Spleen (tissue), 11 donors: Measurements from ENCODE around the gene STK10. TPM values are rescaled to one million over a fixed set of nuclear protein-coding genes. Genes with fewer than 3 reads are reported as not detected.
"Not testable (repeated sequence)": the region's sequence is repeated elsewhere in the genome, so short reads cannot be mapped to it uniquely, and the experiment has no call there.

Source experiments
- DNase-seq: peaks from one replicate; pipeline ENCODE4 v3.0.0-alpha.2; 2020
- H3K27ac ChIP-seq, 8 donors: fragments of 200-600 bp; sonication (generic) in 7 of 8; 1 replicate in 4 of 8; 2 replicates in 4 of 8; pipeline versions ENCODE4 v1.5.0 to v1.8.0; 2016 to 2021; ENCODE audit warnings: inconsistent platforms in 4 of 8, mild to moderate bottlenecking in 4 of 8, moderate library complexity in 1 of 8
- H3K27me3 ChIP-seq, 7 donors: fragments of 200-600 bp; sonication (generic) in 6 of 7; replicated peaks in 1 of 7; 1 replicate in 4 of 7; 2 replicates in 3 of 7; pipeline versions ENCODE4 v1.5.0 to v1.8.0; 2016 to 2021; ENCODE audit warnings: inconsistent platforms in 3 of 7, mild to moderate bottlenecking in 1 of 7
- H3K36me3 ChIP-seq, 6 donors: fragments of 200-600 bp; sonication (generic) in 5 of 6; 1 replicate in 4 of 6; 2 replicates in 2 of 6; pipeline versions ENCODE4 v1.5.0 to v1.8.0; 2016 to 2021; ENCODE audit warnings: inconsistent platforms in 2 of 6
- H3K4me1 ChIP-seq, 6 donors: fragments of 200-600 bp; sonication (generic) in 5 of 6; 1 replicate in 3 of 6; 2 replicates in 3 of 6; pipeline versions ENCODE4 v1.5.0 to v1.8.0; 2016 to 2021; ENCODE audit warnings: inconsistent platforms in 3 of 6
- H3K4me3 ChIP-seq, 8 donors: fragments of 200-600 bp; sonication (generic) in 7 of 8; 1 replicate in 4 of 8; 2 replicates in 4 of 8; pipeline versions ENCODE4 v1.5.0 to v1.8.0; 2016 to 2021; ENCODE audit warnings: inconsistent platforms in 4 of 8, mild to moderate bottlenecking in 4 of 8, moderate library complexity in 2 of 8
- H3K9me3 ChIP-seq, 8 donors: fragments of 200-600 bp; sonication (generic) in 7 of 8; 1 replicate in 4 of 8; 2 replicates in 4 of 8; pipeline versions ENCODE4 v1.5.0 to v1.8.0; 2016 to 2021; ENCODE audit warnings: inconsistent platforms in 4 of 8
- CTCF ChIP-seq, 11 experiments: fragments of 200-600 bp in 7 of 11; fragments of 450-650 bp in 4 of 11; sonication (generic) in 4 of 11; IDR thresholded peaks in 8 of 11; conservative IDR thresholded peaks in 3 of 11; 1 replicate in 7 of 11; 2 replicates in 4 of 11; pipeline versions ENCODE4 v1.4.0 to v1.8.0; 2016 to 2021; ENCODE audit warnings: antibody characterized with exemption in 11 of 11, inconsistent platforms in 4 of 11, mild to moderate bottlenecking in 1 of 11
- POLR2A ChIP-seq, 3 donors: fragments of 450-650 bp; IDR thresholded peaks; one replicate each; pipeline ENCODE4 v1.5.1; 2017; ENCODE audit warnings: antibody characterized with exemption in 3 of 3, mild to moderate bottlenecking in 1 of 3
- POLR2AphosphoS5 ChIP-seq, 3 donors: sonication (generic); formaldehyde crosslinking; IDR thresholded peaks; one replicate each; pipeline ENCODE4 v1.5.1; 2017; ENCODE audit warnings: antibody characterized with exemption in 3 of 3
- WGBS, 5 donors: extraction: QIAGEN DNeasy Blood & Tissue Kit in 3 of 5; methylation state at CpG; one replicate each; pipeline versions ENCODE4 v1.1.5 to v1.1.7; 2013 to 2018; 5-methylcytosine and 5-hydroxymethylcytosine counted together
- intact Hi-C: fragments of 100-400 bp; cut with DNase I; formaldehyde crosslinking; loops from one replicate; pipeline ENCODE4 v1.15.0; 2023; ENCODE audit warnings: low total_unique reads
- polyA plus RNA-seq, 3 donors: library from polyadenylated mRNA; stranded (reverse); fragments of 200-250 nt; gene quantifications; one replicate each; pipeline ENCODE4 v1.2.1, GENCODE V29; 2013
- total RNA-seq, 7 donors: library from RNA; depleted of rRNA in 3 of 7; stranded (reverse); fragments of >200 nt in 3 of 7; fragmentation: NEBNext Ultra II Directional in 4 of 7; extraction: Animal tissue kit (Norgen Biotek cat#: 25700) in 4 of 7; gene quantifications; one replicate each; pipeline versions ENCODE4 v1.1.0 to v1.2.1, GENCODE V29; 2016 to 2021
- donor health status: healthy with polysubstance abuse.
- donor health status: DM: no; HTN: no; CAD: no; lungs with moderate emphysema.
- donor health status: DM: no; HTN: no; CAD: no.
- donor health status: Bipolar disorder and iron deficiency.
- donor health status: healthy.
- donor health status: DM: no; HTN: no; CAD: no.
- donor health status: DM: yes; HTN: yes; CAD: no.

Gene STK10
- total and polyA plus RNA-seq, 10 donors = 34.0 to 290 (median 168) TPM

- WGBS, 5 donors = 94 to 99% (median 95%) methylated on average over 2 of the region's 2 CpGs
- DNase-seq = no peak
- no peaks in the 10 kb centered on the region for H3K27me3 ChIP-seq
- H3K9me3 ChIP-seq = no peaks in the 10 kb centered on the region
- peaks cover 0 to 46% (median 8%) of the 10 kb centered on the region in 6 donors for H3K36me3 ChIP-seq
- H3K4me1 ChIP-seq = peaks cover 0 to 11% (median 0%) of the 10 kb centered on the region in 6 donors
- H3K4me3 ChIP-seq = no peak overlapping the region
- H3K27ac ChIP-seq = no peak overlapping the region
- intact Hi-C loops = no loop called here
- TF ChIP-seq POLR2A (IDR thresholded peaks at IDR 0.05) (no peak), CTCF (IDR thresholded peaks at IDR 0.05 in 8 of 11, conservative IDR thresholded peaks at IDR 0.05 in 3 of 11) (no peak), POLR2AphosphoS5 (IDR thresholded peaks at IDR 0.05) (no peak)
These were observed 21.7 kb upstream of the STK10 start for GRCh38 chr5:172209714-172210113.

- TF ChIP-seq CTCF (IDR thresholded peaks at IDR 0.05 in 8 of 11, conservative IDR thresholded peaks at IDR 0.05 in 3 of 11) = no peak
- no peak for TF ChIP-seq POLR2A (IDR thresholded peaks at IDR 0.05)
- no peak for TF ChIP-seq POLR2AphosphoS5 (IDR thresholded peaks at IDR 0.05)
- H3K36me3 ChIP-seq = peaks cover 0 to 28% (median 8%) of the 10 kb centered on the region in 6 donors
- DNase-seq = no peak
- no peaks in the 10 kb centered on the region for H3K9me3 ChIP-seq
- H3K27me3 ChIP-seq = no peaks in the 10 kb centered on the region
- intact Hi-C loops = no loop called here
- peaks cover 0 to 11% (median 0%) of the 10 kb centered on the region in 6 donors for H3K4me1 ChIP-seq
- no peak overlapping the region for H3K27ac ChIP-seq
- no peak overlapping the region for H3K4me3 ChIP-seq
- WGBS, 5 donors = 22 to 46% (median 27%) methylated on average over 3 of the region's 3 CpGs
These were observed 19.5 kb upstream of the STK10 start for GRCh38 chr5:172207511-172207910.

- H3K27ac ChIP-seq, H3K27me3 ChIP-seq, H3K9me3 ChIP-seq, intact Hi-C loops, DNase-seq, H3K4me3 ChIP-seq: not testable (repeated sequence)
- peaks cover 0 to 13% (median 0%) of the 10 kb centered on the region in 6 donors for H3K36me3 ChIP-seq
- H3K4me1 ChIP-seq = peaks cover 0 to 11% (median 0%) of the 10 kb centered on the region in 6 donors
- 75 to 92% (median 87%) methylated on average over 11 of the region's 11 CpGs for WGBS, 5 donors
These were observed 18.0 kb upstream of the STK10 start for GRCh38 chr5:172205984-172206383.

- DNase-seq = no peak
- TF ChIP-seq POLR2AphosphoS5 (IDR thresholded peaks at IDR 0.05) (no peak), POLR2A (IDR thresholded peaks at IDR 0.05) (no peak)
- WGBS, 5 donors = 63 to 83% (median 78%) methylated on average over 6 of the region's 6 CpGs
- peaks cover 0 to 17% (median 4%) of the 10 kb centered on the region in 6 donors for H3K4me1 ChIP-seq
- H3K36me3 ChIP-seq = no peaks in the 10 kb centered on the region
- H3K9me3 ChIP-seq = no peaks in the 10 kb centered on the region
- H3K4me3 ChIP-seq = no peak overlapping the region
- intact Hi-C loops = no loop called here
- no peak overlapping the region for H3K27ac ChIP-seq
- H3K27me3 ChIP-seq = peaks cover 0 to 5% (median 0%) of the 10 kb centered on the region in 7 donors
These were observed 12.5 kb upstream of the STK10 start for GRCh38 chr5:172200476-172200875.

- Histone ChIP-seq H3K4me1 (peaks cover 0 to 17% (median 4%) of the 10 kb centered on the region in 6 donors), H3K27me3 (peaks cover 0 to 5% (median 0%) of the 10 kb centered on the region in 7 donors), H3K9me3 (no peaks in the 10 kb centered on the region), H3K36me3 (no peaks in the 10 kb centered on the region), H3K4me3 (no peak overlapping the region), H3K27ac (no peak overlapping the region)
- no peak for DNase-seq
- WGBS, 5 donors = 70 to 83% (median 74%) methylated on average over 10 of the region's 10 CpGs
- TF ChIP-seq POLR2AphosphoS5 (IDR thresholded peaks at IDR 0.05) (no peak), POLR2A (IDR thresholded peaks at IDR 0.05) (no peak), CTCF (IDR thresholded peaks at IDR 0.05 in 8 of 11, conservative IDR thresholded peaks at IDR 0.05 in 3 of 11) (no peak)
- intact Hi-C loops = loop anchor here (10.0 kb wide), 1 partner anchor 85 kb away; the partner anchor contains the start of gene UBTD2
These were observed 11.4 kb upstream of the STK10 start for GRCh38 chr5:172199446-172199845.

- WGBS, 5 donors = 74 to 88% (median 80%) methylated on average over 4 of the region's 4 CpGs
- not testable (repeated sequence) for H3K9me3 ChIP-seq, H3K4me3 ChIP-seq, DNase-seq, H3K36me3 ChIP-seq, H3K27me3 ChIP-seq, H3K27ac ChIP-seq
- intact Hi-C loops = loop anchor here (10.0 kb wide), 1 partner anchor 87 kb away; the partner anchor contains the start of gene UBTD2
- peaks cover 0 to 17% (median 4%) of the 10 kb centered on the region in 6 donors for H3K4me1 ChIP-seq
These were observed 9.8 kb upstream of the STK10 start for GRCh38 chr5:172197775-172198174.
